Tibial artery (tissue), 4 donors: ENCODE results near the gene ETDA.

Experiments
- DNase-seq, 2 donors: peaks; one replicate each; pipeline ENCODE4 v3.0.0-alpha.2; 2019
- H3K27ac ChIP-seq, 2 donors: fragments of 200-600 bp; sonication (generic) in 1 of 2; 1 replicate in 1 of 2; 2 replicates in 1 of 2; pipeline ENCODE4 v1.5.1; 2018 to 2019; ENCODE audit warnings: mild to moderate bottlenecking in 1 of 2
- H3K27me3 ChIP-seq, 2 donors: fragments of 200-600 bp; sonication (generic) in 1 of 2; one replicate each; pipeline versions ENCODE4 v1.5.1 to v1.6.0; 2016 to 2019
- H3K36me3 ChIP-seq, 3 donors: fragments of 200-600 bp; sonication (generic) in 2 of 3; one replicate each; pipeline ENCODE4 v1.5.1; 2016 to 2019; ENCODE audit warnings: mild to moderate bottlenecking in 2 of 3
- H3K4me1 ChIP-seq, 4 donors: fragments of 200-600 bp; sonication (generic) in 2 of 4; 1 replicate in 3 of 4; 2 replicates in 1 of 4; pipeline ENCODE4 v1.5.1; 2016 to 2019
- H3K4me3 ChIP-seq, 2 donors: fragments of 200-600 bp; sonication (generic) in 1 of 2; 1 replicate in 1 of 2; 2 replicates in 1 of 2; pipeline ENCODE4 v1.5.1; 2018 to 2019; ENCODE audit warnings: mild to moderate bottlenecking in 2 of 2
- H3K9me3 ChIP-seq, 3 donors: fragments of 200-600 bp; sonication (generic) in 1 of 3; one replicate each; pipeline ENCODE4 v1.5.1; 2016 to 2019
- CTCF ChIP-seq, 2 experiments: fragments of 200-600 bp in 1 of 2; fragments of 450-650 bp in 1 of 2; IDR thresholded peaks; one replicate each; pipeline ENCODE4 v1.5.1; 2017 to 2019; ENCODE audit warnings: antibody characterized with exemption in 2 of 2, mild to moderate bottlenecking in 1 of 2, moderate library complexity in 1 of 2
- intact Hi-C: fragments of 100-400 bp; cut with DNase I; formaldehyde crosslinking; loops from one replicate; pipeline ENCODE4 v1.15.0; 2023; ENCODE audit warnings: low total_unique reads

The ETDA gene

GRCh38 chrX:135264206-135264605, 12.3 kb downstream of the ETDA start:
- Histone ChIP-seq H3K27ac (no peak overlapping the region), H3K4me3 (no peak overlapping the region), H3K27me3 (no peaks in the 10 kb centered on the region), H3K9me3 (peaks cover 0 to 16% (median 0%) of the 10 kb centered on the region in 3 donors), H3K4me1 (no peaks in the 10 kb centered on the region), H3K36me3 (no peaks in the 10 kb centered on the region)
- intact Hi-C loops = no loop called here
- no peak for DNase-seq
- no peak for TF ChIP-seq CTCF (IDR thresholded peaks at IDR 0.05)

- no peaks in the 10 kb centered on the region for H3K27me3 ChIP-seq
- no peak for DNase-seq
- no peaks in the 10 kb centered on the region for H3K36me3 ChIP-seq
- H3K4me1 ChIP-seq = no peaks in the 10 kb centered on the region
- intact Hi-C loops = no loop called here
- peaks cover 0 to 48% (median 35%) of the 10 kb centered on the region in 3 donors for H3K9me3 ChIP-seq
- no peak overlapping the region for H3K27ac ChIP-seq
- H3K4me3 ChIP-seq = no peak overlapping the region
- TF ChIP-seq CTCF (IDR thresholded peaks at IDR 0.05) = no peak
Measured at GRCh38 chrX:135273162-135273561, 21.3 kb downstream of the ETDA start.

GRCh38 chrX:135275973-135276372, 24.1 kb downstream of the ETDA start:
- H3K27me3 ChIP-seq = no peaks in the 10 kb centered on the region
- H3K36me3 ChIP-seq = no peaks in the 10 kb centered on the region
- no peak overlapping the region for H3K4me3 ChIP-seq
- no peak overlapping the region for H3K27ac ChIP-seq
- no peaks in the 10 kb centered on the region for H3K4me1 ChIP-seq
- H3K9me3 ChIP-seq = peaks cover 0 to 52% (median 25%) of the 10 kb centered on the region in 3 donors
- no peak for TF ChIP-seq CTCF (IDR thresholded peaks at IDR 0.05)
- intact Hi-C loops = no loop called here
- DNase-seq = no peak

GRCh38 chrX:135287266-135287823, 35.5 kb downstream of the ETDA start:
- intact Hi-C loops = no loop called here
- TF ChIP-seq CTCF (IDR thresholded peaks at IDR 0.05) = no peak
- peaks cover 8 to 45% (median 17%) of the 10 kb centered on the region in 3 donors for H3K36me3 ChIP-seq
- peaks cover 0 to 88% (median 64%) of the 10 kb centered on the region in 3 donors for H3K9me3 ChIP-seq
- H3K27ac ChIP-seq = no peak overlapping the region
- H3K4me3 ChIP-seq = no peak overlapping the region
- no peaks in the 10 kb centered on the region for H3K27me3 ChIP-seq
- DNase-seq = no peak
- no peaks in the 10 kb centered on the region for H3K4me1 ChIP-seq

GRCh38 chrX:135295238-135295943, 43.5 kb downstream of the ETDA start:
- Histone ChIP-seq H3K4me1 (no peaks in the 10 kb centered on the region), H3K27me3 (no peaks in the 10 kb centered on the region), H3K27ac (no peak overlapping the region), H3K36me3 (peaks cover 0 to 24% (median 5%) of the 10 kb centered on the region in 3 donors), H3K4me3 (peak overlapping the region; percentile 26 to 38), H3K9me3 (peaks cover 0 to 17% (median 4%) of the 10 kb centered on the region in 3 donors)
- DNase-seq = peak; percentile 25 to 63
- intact Hi-C loops = no loop called here
- no peak for TF ChIP-seq CTCF (IDR thresholded peaks at IDR 0.05)
